ENCODE results near the gene DIDO1. TPM values are rescaled to one million over a fixed set of nuclear protein-coding genes. Genes with fewer than 3 reads are reported as not detected.

DIDO1 gene
- total and polyA plus RNA-seq, 9 donors, result 35.0 to 42.0 (median 38.2) TPM

DNA sequence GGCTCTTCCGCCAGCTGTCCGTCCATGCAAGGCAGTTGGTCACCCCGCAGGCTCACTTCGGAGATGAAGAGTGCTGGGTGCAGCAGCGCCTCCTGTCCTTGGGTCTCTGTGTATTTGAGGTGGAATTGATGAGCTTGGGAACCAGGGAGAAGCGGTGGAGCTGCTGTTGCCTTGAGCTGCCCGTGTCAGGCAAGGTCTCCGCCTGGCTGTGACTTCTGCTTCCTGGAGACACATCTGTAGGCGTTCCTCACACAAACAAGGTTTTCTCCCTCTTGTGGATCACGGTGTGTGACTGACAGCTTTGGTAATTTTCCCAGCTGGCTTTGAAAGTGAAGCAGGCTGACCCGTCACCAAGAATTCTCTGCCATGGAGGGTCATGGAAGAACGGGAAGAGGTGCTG lies 23.7 kb upstream of the DIDO1 start:
- peaks cover 44% of the 10 kb centered on the region for H3K36me3 ChIP-seq (ENCODE audit: control insufficient read depth, insufficient read depth, low read length)
- no peak overlapping the region for H3K4me3 ChIP-seq (ENCODE audit: low read length)
- no peaks in the 10 kb centered on the region for H3K27me3 ChIP-seq (ENCODE audit: control insufficient read depth, insufficient read depth, low read length)
- peaks cover 26% of the 10 kb centered on the region for H3K4me1 ChIP-seq (ENCODE audit: control insufficient read depth, insufficient read depth, low read length)
- no peak overlapping the region for H3K27ac ChIP-seq (ENCODE audit: low read length)
- WGBS (ENCODE audit: insufficient coverage), result 90% methylated on average over 12 of the region's 12 CpGs
- no peaks in the 10 kb centered on the region for H3K9me3 ChIP-seq (replicated peaks; ENCODE audit: control insufficient read depth, low read depth, low read length)
- DNase-seq, result no peak

DNA sequence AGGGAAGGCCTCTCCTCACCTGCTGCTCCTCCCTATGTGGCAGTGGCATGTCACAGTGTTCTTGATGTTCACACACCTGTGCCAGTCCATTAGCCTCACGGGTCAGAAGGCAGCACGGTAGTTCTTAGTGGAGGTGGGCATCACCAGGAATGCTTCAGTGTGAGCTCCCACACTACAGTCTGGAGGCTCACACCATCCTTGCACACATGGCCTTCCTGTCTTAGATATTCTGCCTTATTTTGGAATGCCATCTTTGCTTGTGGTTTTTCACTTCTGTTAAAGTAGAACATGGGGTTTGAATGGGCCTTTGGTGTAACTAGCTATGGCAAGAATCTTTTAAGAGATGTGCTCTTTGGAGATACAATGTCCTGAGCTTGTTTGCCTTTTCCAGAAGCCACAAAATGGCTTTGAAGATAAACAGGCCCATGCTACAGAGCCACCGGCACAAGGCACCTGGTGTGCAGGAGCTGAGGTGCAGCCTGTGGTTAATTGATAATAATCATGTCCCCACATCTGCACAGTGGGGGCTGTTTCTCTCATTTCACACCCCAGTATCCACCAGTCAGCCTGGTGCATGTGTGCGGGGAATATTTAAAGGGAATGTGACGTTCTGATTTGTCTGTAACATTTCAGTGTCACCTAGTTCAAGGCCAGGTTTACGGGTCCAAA lies 23.0 kb upstream of the DIDO1 start:
- Histone ChIP-seq H3K27me3 (ENCODE audit: control insufficient read depth, insufficient read depth, low read length) (no peaks in the 10 kb centered on the region), H3K4me3 (ENCODE audit: low read length) (no peak overlapping the region), H3K27ac (ENCODE audit: low read length) (no peak overlapping the region), H3K36me3 (ENCODE audit: control insufficient read depth, insufficient read depth, low read length) (peaks cover 51% of the 10 kb centered on the region), H3K4me1 (ENCODE audit: control insufficient read depth, insufficient read depth, low read length) (peaks cover 21% of the 10 kb centered on the region), H3K9me3 (replicated peaks; ENCODE audit: control insufficient read depth, low read depth, low read length) (no peaks in the 10 kb centered on the region)
- no peak for DNase-seq
- WGBS (ENCODE audit: insufficient coverage), result 90% methylated on average over 2 of the region's 6 CpGs

DNA sequence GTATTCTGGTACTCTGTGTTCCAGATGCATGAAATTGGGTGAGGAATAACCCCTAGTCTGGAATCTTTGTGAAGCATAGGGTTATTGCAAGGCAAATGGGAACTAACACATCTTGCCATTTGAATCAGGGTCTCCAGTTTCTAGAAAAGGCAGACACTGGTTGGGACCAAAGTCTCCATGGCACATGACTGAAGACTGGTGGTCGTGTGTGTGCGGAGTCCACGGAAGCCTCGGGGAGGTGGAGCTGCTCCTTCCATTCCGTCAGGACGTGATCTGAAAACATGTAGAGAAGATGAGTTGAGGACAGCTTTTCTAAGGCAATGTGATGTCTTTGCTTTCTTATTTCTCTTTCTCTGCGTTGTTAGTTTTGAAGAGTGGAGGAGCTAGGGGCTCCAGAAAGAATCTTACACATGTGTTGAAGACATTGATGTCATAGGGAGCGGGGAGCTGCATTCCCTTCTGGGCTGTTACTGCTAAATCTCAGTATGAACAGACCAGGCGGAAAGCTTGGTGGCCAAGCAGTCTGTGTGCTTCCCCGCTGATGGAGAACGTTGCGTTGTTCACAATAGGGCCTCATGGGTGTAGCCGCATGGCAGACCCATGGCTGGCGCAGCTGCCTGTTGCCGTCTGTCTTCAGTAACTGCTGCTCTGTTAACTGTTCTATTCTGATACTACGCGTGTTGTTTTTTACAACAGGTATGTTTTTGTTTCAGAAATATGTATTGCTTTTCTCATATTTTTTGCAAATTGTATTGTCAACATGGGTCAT lies 21.4 kb upstream of the DIDO1 start:
- Histone ChIP-seq H3K36me3 (ENCODE audit: control insufficient read depth, insufficient read depth, low read length) (peaks cover 66% of the 10 kb centered on the region), H3K27me3 (ENCODE audit: control insufficient read depth, insufficient read depth, low read length) (no peaks in the 10 kb centered on the region), H3K4me3 (ENCODE audit: low read length) (no peak overlapping the region), H3K4me1 (ENCODE audit: control insufficient read depth, insufficient read depth, low read length) (peaks cover 5% of the 10 kb centered on the region), H3K27ac (ENCODE audit: low read length) (no peak overlapping the region), H3K9me3 (replicated peaks; ENCODE audit: control insufficient read depth, low read depth, low read length) (no peaks in the 10 kb centered on the region)
- WGBS (ENCODE audit: insufficient coverage), result 92% methylated on average over 12 of the region's 17 CpGs
- no peak for DNase-seq

DNA sequence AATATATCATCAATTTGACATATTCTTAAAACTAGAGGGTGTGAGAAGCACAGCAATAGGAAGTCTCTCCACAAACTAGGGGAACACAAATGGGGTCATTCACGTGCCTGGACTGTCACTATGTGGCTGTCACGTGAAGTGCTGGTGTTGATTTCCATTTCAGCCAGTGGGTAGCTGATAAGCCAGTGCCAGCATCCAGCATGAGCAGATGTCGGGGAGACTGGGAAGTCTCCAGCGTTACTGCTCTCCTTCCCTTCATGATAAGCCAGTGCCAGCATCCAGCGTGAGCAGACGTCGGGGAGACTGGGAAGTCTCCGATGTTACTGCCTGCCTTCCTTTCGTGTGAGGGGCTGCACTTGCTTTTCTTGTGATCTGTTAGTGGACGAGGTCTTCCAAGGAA lies 20.6 kb upstream of the DIDO1 start:
- Histone ChIP-seq H3K27me3 (ENCODE audit: control insufficient read depth, insufficient read depth, low read length) (no peaks in the 10 kb centered on the region), H3K27ac (ENCODE audit: low read length) (no peak overlapping the region), H3K36me3 (ENCODE audit: control insufficient read depth, insufficient read depth, low read length) (peaks cover 69% of the 10 kb centered on the region), H3K4me1 (ENCODE audit: control insufficient read depth, insufficient read depth, low read length) (no peaks in the 10 kb centered on the region), H3K4me3 (ENCODE audit: low read length) (no peak overlapping the region), H3K9me3 (replicated peaks; ENCODE audit: control insufficient read depth, low read depth, low read length) (no peaks in the 10 kb centered on the region)
- 98% methylated on average over 4 of the region's 10 CpGs for WGBS (ENCODE audit: insufficient coverage)
- DNase-seq, result no peak

DNA sequence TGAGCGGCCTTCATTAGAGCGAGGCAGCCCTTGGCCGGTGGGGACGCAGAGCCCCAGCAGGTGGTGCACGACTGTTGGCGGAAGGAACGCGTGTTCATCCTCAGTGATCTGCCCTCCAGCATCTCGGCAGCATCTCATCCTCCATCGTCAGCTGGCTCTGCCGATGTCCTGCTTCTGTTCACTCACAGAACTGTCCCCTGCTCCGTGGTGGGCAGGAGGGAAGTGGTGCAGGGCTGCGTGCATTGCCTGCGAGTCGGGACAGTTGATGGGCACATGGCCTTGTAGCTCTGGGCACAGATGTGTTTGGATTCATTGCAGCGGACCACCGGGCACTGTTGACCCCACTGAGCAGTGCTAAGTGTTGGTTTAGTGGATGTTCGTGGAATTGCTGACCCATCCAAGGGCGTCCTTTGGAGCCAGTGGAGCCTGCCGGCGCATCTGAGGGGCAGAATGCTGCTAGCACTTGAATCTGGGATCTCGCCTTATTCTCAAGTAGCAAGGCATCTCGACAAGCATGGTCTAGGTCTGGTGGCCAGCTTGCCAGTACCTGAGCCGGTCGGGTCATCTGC lies 19.6 kb upstream of the DIDO1 start:
- Histone ChIP-seq H3K4me3 (ENCODE audit: low read length) (no peak overlapping the region), H3K27ac (ENCODE audit: low read length) (no peak overlapping the region), H3K27me3 (ENCODE audit: control insufficient read depth, insufficient read depth, low read length) (no peaks in the 10 kb centered on the region), H3K36me3 (ENCODE audit: control insufficient read depth, insufficient read depth, low read length) (peaks cover 79% of the 10 kb centered on the region), H3K4me1 (ENCODE audit: control insufficient read depth, insufficient read depth, low read length) (no peaks in the 10 kb centered on the region), H3K9me3 (replicated peaks; ENCODE audit: control insufficient read depth, low read depth, low read length) (no peaks in the 10 kb centered on the region)
- DNase-seq, result no peak
- 92% methylated on average over 24 of the region's 25 CpGs for WGBS (ENCODE audit: insufficient coverage)

DNA sequence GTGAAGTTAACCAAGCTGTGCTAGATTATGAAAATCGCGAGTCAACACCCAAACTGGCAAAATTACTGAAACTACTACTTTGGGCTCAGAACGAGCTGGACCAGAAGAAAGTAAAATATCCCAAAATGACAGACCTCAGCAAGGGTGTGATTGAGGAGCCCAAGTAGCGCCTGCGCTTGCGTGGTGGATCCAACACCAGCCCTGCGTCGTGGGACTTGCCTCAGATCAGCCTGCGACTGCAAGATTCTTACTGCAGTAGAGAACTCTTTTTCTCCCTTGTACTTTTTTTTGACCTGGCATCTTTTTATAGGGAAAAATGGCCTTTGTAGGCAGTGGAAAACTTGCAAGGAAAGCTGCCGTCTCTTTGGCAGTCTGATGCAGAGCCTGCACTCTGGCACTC lies 18.4 kb upstream of the DIDO1 start:
- no peak overlapping the region for H3K27ac ChIP-seq (ENCODE audit: low read length)
- H3K9me3 ChIP-seq (replicated peaks; ENCODE audit: control insufficient read depth, low read depth, low read length), result no peaks in the 10 kb centered on the region
- peaks cover 70% of the 10 kb centered on the region for H3K36me3 ChIP-seq (ENCODE audit: control insufficient read depth, insufficient read depth, low read length)
- peaks cover 2% of the 10 kb centered on the region for H3K4me1 ChIP-seq (ENCODE audit: control insufficient read depth, insufficient read depth, low read length)
- H3K4me3 ChIP-seq (ENCODE audit: low read length), result no peak overlapping the region
- no peaks in the 10 kb centered on the region for H3K27me3 ChIP-seq (ENCODE audit: control insufficient read depth, insufficient read depth, low read length)
- 92% methylated on average over 6 of the region's 10 CpGs for WGBS (ENCODE audit: insufficient coverage)
- DNase-seq, result no peak

DNA sequence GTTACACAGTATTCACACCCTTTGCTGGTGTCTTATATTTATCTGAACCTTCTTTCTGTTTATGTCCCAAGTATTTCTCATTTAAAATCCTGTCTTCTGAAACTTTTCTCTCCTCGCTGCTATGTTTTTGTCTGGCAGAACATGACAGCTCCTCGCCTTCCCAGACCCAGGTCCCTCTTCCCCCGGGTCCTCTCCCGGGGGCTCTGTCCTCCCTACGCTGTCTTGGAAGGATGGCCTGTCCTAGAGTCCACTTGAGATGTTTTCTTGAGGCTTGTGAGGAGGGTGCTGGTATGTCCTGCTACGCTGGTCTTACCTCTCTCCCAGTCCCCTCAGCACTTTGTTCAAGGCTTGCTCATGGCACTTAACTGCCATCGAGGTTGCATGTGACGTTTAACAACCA lies 17.9 kb upstream of the DIDO1 start:
- Histone ChIP-seq H3K27me3 (ENCODE audit: control insufficient read depth, insufficient read depth, low read length) (no peaks in the 10 kb centered on the region), H3K4me1 (ENCODE audit: control insufficient read depth, insufficient read depth, low read length) (peaks cover 7% of the 10 kb centered on the region), H3K4me3 (ENCODE audit: low read length) (no peak overlapping the region), H3K9me3 (replicated peaks; ENCODE audit: control insufficient read depth, low read depth, low read length) (no peaks in the 10 kb centered on the region), H3K27ac (ENCODE audit: low read length) (no peak overlapping the region), H3K36me3 (ENCODE audit: control insufficient read depth, insufficient read depth, low read length) (peaks cover 66% of the 10 kb centered on the region)
- WGBS (ENCODE audit: insufficient coverage), result 83% methylated on average over 2 of the region's 8 CpGs
- no peak for DNase-seq

DNA sequence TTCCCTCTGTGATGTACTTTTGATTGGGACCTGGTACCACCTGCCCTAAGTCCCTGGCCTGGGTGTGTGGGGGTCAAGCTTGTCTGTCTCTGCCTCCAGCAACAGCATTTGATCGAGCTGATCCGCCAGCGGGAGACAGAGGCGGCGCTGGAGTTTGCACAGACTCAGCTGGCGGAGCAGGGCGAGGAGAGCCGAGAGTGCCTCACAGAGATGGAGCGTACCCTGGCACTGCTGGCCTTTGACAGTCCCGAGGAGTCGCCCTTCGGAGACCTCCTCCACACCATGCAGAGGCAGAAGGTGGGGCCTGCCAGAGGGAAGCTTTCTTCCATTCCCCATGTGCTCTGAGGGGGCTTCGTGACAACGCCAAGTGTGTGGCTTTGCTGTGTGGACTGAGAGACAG lies 17.1 kb upstream of the DIDO1 start:
- Histone ChIP-seq H3K36me3 (ENCODE audit: control insufficient read depth, insufficient read depth, low read length) (peaks cover 61% of the 10 kb centered on the region), H3K27me3 (ENCODE audit: control insufficient read depth, insufficient read depth, low read length) (no peaks in the 10 kb centered on the region), H3K27ac (ENCODE audit: low read length) (no peak overlapping the region), H3K9me3 (replicated peaks; ENCODE audit: control insufficient read depth, low read depth, low read length) (no peaks in the 10 kb centered on the region), H3K4me1 (ENCODE audit: control insufficient read depth, insufficient read depth, low read length) (peaks cover 13% of the 10 kb centered on the region), H3K4me3 (ENCODE audit: low read length) (no peak overlapping the region)
- 95% methylated on average over 9 of the region's 14 CpGs for WGBS (ENCODE audit: insufficient coverage)
- no peak for DNase-seq

DNA sequence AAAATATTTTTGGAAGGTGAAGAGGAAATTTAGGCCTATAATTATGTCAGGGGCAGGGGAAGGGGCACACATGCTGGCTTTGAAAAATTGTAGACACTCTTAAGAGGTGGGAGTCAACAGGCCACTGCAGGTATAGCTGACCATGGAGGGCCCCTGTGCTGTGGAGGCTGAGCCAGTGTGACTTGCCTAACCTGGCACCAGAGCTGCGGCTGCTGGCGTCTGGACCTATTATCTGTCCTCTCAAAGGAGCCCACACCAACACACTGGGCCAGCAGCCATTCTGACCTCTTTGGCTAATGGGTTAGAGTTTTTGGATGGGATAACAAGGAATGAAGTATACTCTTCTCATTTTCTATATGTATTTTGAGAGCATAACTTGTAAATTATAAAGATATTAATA lies 16.2 kb upstream of the DIDO1 start:
- peaks cover 13% of the 10 kb centered on the region for H3K4me1 ChIP-seq (ENCODE audit: control insufficient read depth, insufficient read depth, low read length)
- no peaks in the 10 kb centered on the region for H3K27me3 ChIP-seq (ENCODE audit: control insufficient read depth, insufficient read depth, low read length)
- H3K9me3 ChIP-seq (replicated peaks; ENCODE audit: control insufficient read depth, low read depth, low read length), result no peaks in the 10 kb centered on the region
- no CpG with 5 or more reads among the region's 2 CpGs for WGBS (ENCODE audit: insufficient coverage)
- peaks cover 57% of the 10 kb centered on the region for H3K36me3 ChIP-seq (ENCODE audit: control insufficient read depth, insufficient read depth, low read length)
- no peak overlapping the region for H3K4me3 ChIP-seq (ENCODE audit: low read length)
- H3K27ac ChIP-seq (ENCODE audit: low read length), result no peak overlapping the region
- DNase-seq, result no peak

DNA sequence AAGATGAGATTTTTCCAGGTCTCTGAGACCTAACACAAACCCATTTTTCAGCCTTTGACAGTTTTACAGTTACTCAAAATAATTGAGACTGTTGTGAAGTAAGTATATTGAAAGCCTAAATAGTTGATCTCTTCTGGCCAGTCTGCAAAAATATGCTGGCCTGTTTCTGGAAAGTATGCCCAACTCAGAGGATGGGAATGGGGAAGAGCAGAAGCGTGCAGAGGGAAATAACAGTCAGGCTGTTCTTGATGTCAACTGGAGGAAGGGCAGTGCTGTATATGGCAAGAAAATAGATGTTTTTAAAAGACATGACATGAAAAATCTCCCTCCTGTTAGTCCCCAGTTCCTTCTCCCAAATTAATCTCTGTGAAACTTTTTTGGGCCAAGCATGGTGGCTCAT lies 15.5 kb upstream of the DIDO1 start:
- no CpG with 5 or more reads among the region's 1 CpG for WGBS (ENCODE audit: insufficient coverage)
- Histone ChIP-seq H3K27ac (ENCODE audit: low read length) (no peak overlapping the region), H3K4me1 (ENCODE audit: control insufficient read depth, insufficient read depth, low read length) (peaks cover 13% of the 10 kb centered on the region), H3K27me3 (ENCODE audit: control insufficient read depth, insufficient read depth, low read length) (no peaks in the 10 kb centered on the region), H3K36me3 (ENCODE audit: control insufficient read depth, insufficient read depth, low read length) (peaks cover 52% of the 10 kb centered on the region), H3K9me3 (replicated peaks; ENCODE audit: control insufficient read depth, low read depth, low read length) (no peaks in the 10 kb centered on the region), H3K4me3 (ENCODE audit: low read length) (no peak overlapping the region)
- DNase-seq, result no peak

All from muscle of leg (tissue), 11 donors.